Activated T-helper 9 cell treated with anti-CD3 and anti-CD28 coated beads, Interleukin-2, amount 50 U/mL, for 16 hours (primary cell): ENCODE measurements around the gene POLA1.

Experiments
- DNase-seq: peaks from one replicate; pipeline ENCODE4 v3.0.0-alpha.2; 2020; ENCODE audit warnings: low read depth

Gene POLA1

DNA sequence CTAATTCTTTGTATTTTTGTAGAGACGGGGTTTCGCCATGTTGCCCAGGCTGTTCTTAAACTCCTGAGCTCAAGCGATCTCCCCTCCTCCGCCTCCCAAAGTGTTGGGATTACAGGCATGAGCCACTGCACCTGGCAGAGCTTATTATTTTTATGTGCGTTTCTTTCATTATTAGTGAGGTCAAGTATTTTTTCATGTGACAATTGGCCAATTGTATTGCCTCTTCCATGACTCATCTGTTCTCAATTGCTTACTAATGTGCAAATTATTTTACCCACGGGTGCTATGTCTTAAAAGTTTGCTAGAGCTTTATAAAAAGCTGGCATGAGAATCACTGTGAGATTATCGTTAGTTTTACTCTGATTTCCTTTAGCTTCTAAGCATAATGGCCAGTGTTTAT lies 335.0 kb downstream of the POLA1 start:
- no peak for DNase-seq

- DNase-seq = no peak
Measured at GRCh38 chrX:25029288-25029825, 335.6 kb downstream of the POLA1 start.

- DNase-seq = no peak
Measured at GRCh38 chrX:25034889-25035288, 341.2 kb downstream of the POLA1 start.

- DNase-seq = no peak
Measured at GRCh38 chrX:25039036-25039435, 345.3 kb downstream of the POLA1 start.

DNA sequence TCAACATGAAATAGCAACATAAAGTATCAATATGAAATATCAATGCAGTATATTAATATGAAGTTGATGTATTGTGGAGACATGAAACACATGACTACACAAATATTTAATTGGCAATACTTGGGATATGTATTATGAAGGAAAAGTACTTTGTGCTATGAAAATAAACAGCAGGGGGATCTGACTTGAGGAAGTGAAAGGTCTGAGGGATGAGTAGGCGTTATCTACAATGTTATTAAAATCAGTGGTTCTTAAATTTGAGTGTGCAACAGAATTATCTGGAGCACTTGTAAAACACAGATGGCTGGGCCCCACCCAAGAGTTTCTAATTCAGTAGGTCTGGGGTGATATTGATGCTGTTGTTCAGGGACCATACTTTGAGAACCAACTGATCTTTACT lies 349.5 kb downstream of the POLA1 start:
- no peak for DNase-seq
